GM06990 (cell line): ENCODE measurements around the gene ANKLE2.
A peak's percentile ranks its signal among the peaks of the same experiment; 100 is the strongest.

Experiments
- DNase-seq: peaks from one replicate; pipeline ENCODE4 v3.0.0-alpha.2; 2011; ENCODE audit not compliant: insufficient read length; ENCODE audit errors: extremely low read depth
- H3K27me3 ChIP-seq: replicated peaks from 2 replicates; pipeline ENCODE4 v1.6.0; 2011; ENCODE audit warnings: low read length; ENCODE audit not compliant: control insufficient read depth, insufficient read depth
- H3K36me3 ChIP-seq: 2 replicates; pipeline ENCODE4 v1.5.1; 2011; ENCODE audit warnings: low read length; ENCODE audit not compliant: control insufficient read depth, insufficient read depth
- H3K4me3 ChIP-seq: replicated peaks from 2 replicates; pipeline ENCODE4 v1.5.1; 2011; ENCODE audit warnings: low read depth, mild to moderate bottlenecking, control low read depth, low read length
- TF ChIP-seq, protein P1 (sequence below): IDR thresholded peaks from 2 replicates; pipeline ENCODE4 v1.5.1; 2011; ENCODE audit warnings: low read length, control low read depth, mild to moderate bottlenecking, inconsistent platforms; ENCODE audit not compliant: insufficient read depth, poor library complexity, severe bottlenecking

ANKLE2 gene

DNA sequence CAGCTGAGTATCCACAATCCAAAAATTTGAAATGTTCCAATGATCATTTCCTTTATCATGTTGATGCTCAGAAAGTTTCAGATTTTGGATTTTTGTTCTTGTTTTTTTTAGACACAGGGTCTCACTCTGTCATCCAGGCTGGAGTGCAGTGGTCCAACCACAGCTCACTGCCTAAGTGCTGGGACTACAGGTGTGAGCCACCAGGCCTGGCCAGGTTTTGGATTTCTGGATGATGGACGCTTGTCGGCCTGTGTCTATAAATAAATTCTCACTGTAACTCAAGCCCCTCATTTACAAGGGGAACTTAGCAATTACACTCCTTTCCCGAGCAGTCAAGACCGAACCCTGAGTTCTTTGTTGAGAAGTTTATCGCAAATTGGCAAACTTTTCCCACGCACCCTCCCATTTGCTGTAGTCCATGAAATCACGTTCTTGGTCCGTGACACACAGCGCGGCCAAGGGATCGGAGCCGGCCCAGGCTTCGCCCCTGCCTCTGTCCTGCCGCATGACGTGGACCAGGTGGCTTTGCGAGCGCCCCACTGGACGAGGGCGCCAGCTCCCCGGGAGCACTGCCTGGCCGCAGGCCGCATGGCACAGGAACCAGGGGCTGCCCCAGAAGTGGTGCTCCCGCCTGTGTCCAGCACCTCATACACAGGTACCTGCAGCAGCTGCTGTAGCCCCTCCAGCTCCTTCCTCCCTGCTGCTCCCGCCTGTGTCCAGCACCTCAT is 14.0 kb upstream of the ANKLE2 start:
- DNase-seq, result no peak
- no peaks in the 10 kb centered on the region for H3K27me3 ChIP-seq
- H3K36me3 ChIP-seq, result peaks cover 44% of the 10 kb centered on the region
- H3K4me3 ChIP-seq, result no peak overlapping the region
- TF ChIP-seq, protein P1, sequence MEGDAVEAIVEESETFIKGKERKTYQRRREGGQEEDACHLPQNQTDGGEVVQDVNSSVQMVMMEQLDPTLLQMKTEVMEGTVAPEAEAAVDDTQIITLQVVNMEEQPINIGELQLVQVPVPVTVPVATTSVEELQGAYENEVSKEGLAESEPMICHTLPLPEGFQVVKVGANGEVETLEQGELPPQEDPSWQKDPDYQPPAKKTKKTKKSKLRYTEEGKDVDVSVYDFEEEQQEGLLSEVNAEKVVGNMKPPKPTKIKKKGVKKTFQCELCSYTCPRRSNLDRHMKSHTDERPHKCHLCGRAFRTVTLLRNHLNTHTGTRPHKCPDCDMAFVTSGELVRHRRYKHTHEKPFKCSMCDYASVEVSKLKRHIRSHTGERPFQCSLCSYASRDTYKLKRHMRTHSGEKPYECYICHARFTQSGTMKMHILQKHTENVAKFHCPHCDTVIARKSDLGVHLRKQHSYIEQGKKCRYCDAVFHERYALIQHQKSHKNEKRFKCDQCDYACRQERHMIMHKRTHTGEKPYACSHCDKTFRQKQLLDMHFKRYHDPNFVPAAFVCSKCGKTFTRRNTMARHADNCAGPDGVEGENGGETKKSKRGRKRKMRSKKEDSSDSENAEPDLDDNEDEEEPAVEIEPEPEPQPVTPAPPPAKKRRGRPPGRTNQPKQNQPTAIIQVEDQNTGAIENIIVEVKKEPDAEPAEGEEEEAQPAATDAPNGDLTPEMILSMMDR, result no peak

DNA sequence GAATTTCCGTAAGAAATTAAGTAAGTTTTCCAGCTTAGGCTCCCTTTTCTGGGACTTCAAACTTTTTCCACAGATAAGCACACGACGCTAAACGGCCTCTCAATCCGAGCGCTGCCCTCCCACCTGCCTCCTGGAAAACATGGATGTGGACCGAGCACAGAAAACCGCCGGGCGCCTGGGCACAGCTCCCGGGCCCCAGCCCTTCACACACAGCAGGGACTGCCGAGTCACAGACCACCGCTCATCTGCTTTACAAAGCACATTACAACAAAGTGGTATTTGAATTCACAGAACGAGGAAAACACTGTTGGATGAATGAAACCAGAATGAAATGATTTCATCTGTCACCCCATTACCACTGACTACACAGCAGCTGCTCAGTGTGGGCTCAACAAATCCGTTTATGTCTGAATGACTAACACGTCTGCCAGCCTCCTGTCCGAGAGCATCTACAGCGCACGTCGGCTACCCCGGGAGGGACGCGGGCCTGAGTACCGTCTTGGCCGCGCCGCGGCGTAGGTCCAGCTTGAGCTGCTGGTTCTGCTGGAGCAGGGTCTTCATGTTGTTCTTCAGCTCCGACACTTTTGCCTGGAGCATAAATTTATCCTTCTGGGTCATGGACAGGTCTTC is 13.1 kb upstream of the ANKLE2 start:
- H3K36me3 ChIP-seq, result peaks cover 36% of the 10 kb centered on the region
- no peak for DNase-seq

DNA sequence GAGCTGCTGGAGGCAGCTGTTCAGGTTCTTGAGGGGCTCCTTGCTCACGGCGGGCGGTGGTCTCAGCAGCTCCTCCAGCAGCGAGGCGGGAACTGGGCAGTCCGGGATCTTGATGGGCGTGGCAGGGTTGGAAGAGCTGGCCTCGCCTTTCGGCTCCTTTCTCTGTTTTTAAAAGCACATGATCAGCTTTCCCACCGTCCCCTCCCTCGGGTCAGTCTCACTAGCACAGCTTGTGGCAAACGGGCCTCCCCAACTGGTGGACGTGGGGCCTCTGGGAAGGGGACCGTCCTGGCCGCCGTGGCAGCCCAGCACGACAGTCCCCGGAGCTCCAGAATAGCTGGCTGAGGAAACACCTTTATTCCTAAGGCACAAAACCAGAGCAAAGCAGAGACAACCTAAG is 12.5 kb upstream of the ANKLE2 start:
- Histone ChIP-seq H3K36me3 (peaks cover 38% of the 10 kb centered on the region), H3K27me3 (no peaks in the 10 kb centered on the region), H3K4me3 (no peak overlapping the region)
- no peak for DNase-seq
- TF ChIP-seq, protein P1, result no peak

More for the DNA sequence above, 13.1 kb upstream of the ANKLE2 start:
- TF ChIP-seq, protein P1, result no peak
- no peak overlapping the region for H3K4me3 ChIP-seq
- no peaks in the 10 kb centered on the region for H3K27me3 ChIP-seq

DNA sequence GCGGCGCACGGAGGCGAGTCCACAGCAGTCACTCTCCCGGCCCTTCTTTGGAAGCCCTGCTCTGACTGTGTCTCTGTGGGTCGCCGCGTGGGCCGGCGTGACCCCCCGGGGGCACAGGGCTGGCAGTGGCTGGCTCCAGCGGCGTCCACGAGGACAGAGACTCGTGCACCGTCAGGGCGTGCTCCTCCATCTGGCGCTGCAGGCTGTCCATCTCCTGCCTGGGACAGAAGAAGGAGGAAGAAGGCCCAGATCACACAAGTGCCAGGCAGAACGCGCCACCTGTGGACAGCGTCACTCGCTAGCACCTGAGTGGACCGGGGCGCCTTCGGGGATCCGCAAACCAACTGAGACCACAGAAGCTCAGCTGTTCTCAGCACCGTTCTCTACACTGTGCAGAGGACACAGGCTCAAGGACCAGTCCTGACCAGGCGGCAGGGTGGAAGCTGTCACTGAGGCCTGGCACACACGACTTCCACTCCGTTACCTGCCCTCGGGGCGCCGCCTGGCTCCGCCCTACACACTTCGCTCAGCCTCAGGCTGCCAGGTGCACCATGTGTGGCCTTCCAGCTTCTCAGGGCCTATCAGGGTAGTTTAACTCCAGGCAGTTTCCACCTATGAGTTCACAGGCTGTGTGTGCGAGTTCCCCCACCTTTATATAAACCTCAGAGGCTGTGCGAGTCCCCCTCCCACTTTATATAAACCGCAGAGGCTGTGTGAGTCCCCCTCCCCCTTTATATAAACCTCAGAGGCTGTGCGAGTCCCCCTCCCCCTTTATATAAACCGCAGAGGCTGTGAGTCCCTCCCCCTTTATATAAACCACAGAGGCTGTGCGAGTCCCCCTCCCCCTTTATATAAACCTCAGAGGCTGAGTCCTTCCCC is 11.7 kb upstream of the ANKLE2 start:
- Histone ChIP-seq H3K36me3 (peaks cover 38% of the 10 kb centered on the region), H3K4me3 (no peak overlapping the region), H3K27me3 (no peaks in the 10 kb centered on the region)
- TF ChIP-seq, protein P1, result no peak
- DNase-seq, result no peak

DNA sequence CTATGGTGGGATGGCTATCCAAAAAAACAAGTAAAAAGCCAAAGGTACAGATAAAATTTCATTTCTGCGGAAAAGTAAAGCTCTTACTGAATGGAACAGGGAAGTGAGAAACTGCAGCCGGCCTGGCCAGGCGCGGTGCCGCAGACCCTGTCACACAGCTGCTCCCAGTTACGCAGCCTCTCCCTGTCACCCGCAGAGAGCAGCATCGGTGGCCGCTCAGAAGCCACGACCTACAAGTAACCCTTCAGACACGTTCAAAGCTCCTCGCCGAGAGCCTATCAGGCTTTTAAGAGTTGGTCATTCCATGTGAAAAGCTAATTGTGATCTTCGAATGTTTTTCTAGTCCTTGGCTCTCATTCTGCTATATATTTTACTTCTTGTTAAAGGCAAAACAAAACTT is 11.0 kb upstream of the ANKLE2 start:
- H3K4me3 ChIP-seq, result no peak overlapping the region

More for the DNA sequence above, 11.0 kb upstream of the ANKLE2 start:
- peaks cover 37% of the 10 kb centered on the region for H3K36me3 ChIP-seq
- no peaks in the 10 kb centered on the region for H3K27me3 ChIP-seq
- TF ChIP-seq, protein P1, result no peak
- DNase-seq, result peak; percentile 83
